IPS-NIHi7 (cell line): ENCODE data around the gene NUDT6.
"Not testable (repeated sequence)": the region's sequence is repeated elsewhere in the genome, so short reads cannot be mapped to it uniquely, and the experiment has no call there.

ENCODE experiments used
- DNase-seq: peaks from one replicate; pipeline ENCODE4 v3.0.0; 2012; ENCODE audit warnings: mixed read lengths; ENCODE audit errors: extremely low spot score

The NUDT6 gene

DNA sequence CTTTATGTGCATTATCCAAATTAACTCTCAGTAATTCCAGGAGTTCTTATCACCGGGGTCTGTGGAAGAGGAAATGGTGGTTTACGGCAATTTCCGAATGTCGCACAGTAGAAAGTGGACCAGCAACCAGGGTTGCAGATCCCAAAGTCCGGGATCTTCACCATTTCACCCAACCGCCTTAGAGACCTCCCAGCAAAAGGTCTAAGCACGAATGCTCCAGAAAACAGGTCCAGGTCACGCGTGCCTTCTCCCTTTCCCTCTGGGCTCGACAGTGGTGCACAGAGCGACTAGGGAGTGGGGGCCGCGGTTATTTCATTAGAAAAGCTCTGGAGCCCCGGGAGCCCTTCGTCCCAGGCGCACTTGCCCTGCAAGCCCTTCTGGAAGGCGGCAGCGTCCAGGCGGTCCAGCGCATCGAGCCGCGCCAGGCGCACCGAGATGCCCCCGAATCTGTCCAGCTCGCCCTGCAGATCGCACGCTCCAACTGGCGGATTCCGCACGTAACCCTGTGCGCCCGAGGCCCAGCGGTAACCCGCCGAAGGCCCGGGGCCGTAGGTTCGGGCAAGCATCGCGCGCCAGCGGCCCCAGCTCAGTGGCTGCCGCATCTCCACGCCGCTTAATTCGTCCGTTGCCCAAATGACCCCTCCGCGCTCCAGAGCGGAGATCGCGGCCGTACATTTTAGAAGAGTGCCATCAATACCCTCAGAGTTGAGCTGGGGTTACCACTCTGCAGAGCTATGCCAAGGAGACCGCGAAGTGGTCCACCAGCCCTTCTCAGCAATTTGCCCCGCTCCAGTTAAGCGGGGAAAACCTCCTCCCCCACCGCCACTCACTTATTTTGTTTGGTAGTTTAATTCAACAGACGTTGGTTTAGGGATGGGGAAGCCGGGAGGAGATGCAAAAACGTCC, at the start of gene NUDT6:
TSS of gene NUDT6 (minus strand) at position 627 of the 906 bp plus-strand sequence. CDS start at position 602, 25 bp downstream.
- peak; percentile 70 for DNase-seq

- DNase-seq, result no peak
These were observed 45.9 kb upstream of the NUDT6 start for GRCh38 chr4:122968227-122968812.

DNA sequence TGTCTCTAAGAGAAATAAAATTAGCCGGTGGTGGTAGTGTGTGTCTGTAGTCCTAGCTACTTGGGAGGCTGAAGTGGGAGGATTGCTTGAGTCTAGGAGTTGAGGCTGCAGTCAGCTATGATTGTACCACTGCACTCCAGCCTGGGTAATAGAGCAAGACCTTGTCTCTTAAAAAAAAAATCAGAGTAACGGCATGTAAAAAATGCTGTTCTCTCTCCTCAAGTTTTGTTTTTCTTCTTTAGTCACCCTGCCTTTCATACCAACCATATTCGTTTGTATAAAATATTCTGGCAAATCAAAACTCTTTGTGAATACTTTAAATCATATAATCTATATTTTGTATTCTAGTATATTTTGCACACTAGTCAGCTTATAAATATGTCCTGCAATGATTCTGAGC, 44.8 kb upstream of the NUDT6 start:
- no peak for DNase-seq

- DNase-seq, result no peak
These were observed 43.8 kb upstream of the NUDT6 start for GRCh38 chr4:122966201-122966600.

DNA sequence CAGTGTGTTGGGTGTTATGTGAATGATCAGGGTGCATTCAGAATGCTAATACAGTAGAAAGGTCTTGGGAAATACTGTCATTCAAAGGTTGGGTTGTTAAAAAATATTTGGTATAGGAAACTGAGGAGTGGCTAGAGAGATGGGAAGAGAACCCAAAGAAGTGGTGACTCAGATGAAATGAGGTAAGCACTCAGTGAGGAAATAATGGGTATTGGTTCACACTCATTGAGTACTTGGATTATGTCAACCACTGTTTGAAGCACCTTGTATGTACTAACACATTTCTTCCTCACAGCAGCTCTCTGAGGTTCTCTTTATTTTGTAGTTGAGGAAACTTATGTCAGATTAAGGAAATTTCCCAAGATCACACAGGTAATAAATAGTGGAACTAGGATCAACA, 40.8 kb upstream of the NUDT6 start:
- DNase-seq, result no peak

GRCh38 chr4:122960611-122961000, 38.2 kb upstream of the NUDT6 start:
- DNase-seq, result no peak

DNA sequence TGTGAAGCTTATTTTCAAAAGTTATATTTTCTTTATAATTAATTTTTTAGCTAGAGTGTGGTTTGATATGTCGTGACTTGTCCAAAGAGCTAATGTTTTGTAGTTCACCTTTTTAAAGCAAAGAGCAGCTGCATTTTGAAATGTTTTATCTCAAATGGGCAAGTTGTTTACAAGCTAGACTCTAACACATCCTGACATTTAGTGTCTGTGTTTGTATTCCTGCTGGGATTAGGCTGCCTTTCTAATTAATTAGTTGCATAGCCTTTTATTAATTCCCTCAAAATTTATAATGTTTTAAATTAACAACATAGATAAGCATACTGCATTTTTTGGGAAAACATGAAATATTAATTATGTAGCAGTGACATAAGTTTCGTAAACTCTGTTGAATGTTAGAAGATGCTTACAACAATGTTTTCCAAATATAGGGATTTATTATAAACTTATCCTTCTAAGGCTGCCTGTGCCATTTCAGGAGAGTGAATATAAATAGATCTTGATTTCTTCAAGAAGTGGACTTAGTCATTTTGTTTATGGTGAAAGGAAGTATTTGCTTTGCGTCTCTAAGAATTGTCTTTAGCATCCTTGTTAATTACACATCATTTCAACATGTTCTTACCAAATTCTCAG, 37.7 kb upstream of the NUDT6 start:
- no peak for DNase-seq

- no peak for DNase-seq
These were observed 37.0 kb upstream of the NUDT6 start for GRCh38 chr4:122959441-122959840.

DNA sequence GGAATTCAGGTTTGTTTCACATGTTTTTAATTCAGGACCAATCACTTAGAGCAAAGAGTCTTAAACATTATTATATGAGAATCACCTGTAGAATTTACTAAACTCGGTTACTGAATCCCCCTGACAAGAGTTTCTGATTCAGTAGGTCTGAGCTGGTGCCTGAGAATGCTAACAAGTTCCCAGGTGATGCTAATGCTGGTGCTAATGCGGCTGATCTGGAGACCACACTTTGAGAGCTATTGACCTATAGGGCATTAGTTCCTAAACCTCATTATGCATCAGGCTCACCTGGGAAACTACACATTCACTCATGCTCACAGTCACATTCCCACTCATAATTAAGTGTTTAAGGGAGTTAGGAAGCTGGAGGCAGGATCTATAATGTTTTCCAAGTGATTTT, 36.1 kb upstream of the NUDT6 start:
- no peak for DNase-seq

GRCh38 chr4:122953924-122954323, 31.5 kb upstream of the NUDT6 start:
- DNase-seq, result peak; percentile 13

GRCh38 chr4:122952028-122952427, 29.6 kb upstream of the NUDT6 start:
- no peak for DNase-seq

DNA sequence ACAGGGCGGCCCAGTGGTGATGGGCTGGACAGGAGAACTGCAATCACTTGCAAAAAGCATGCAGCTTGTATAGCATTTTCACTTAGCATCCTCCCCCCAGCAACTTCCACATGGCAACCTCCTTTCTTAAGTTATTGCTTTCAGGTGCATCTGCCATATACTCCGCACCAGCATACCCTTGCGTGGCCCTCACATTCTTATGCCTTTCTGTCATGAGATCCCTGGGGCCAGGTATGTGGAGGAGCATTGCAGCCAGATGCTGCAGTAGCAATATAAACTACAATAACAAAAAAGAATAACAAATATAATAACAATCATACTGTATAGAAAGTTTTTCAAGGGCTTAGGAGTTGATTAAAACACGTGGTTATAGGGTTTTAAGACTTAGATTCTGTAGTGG, 26.3 kb upstream of the NUDT6 start:
- no peak for DNase-seq

- DNase-seq, result no peak
These were observed 23.7 kb upstream of the NUDT6 start for GRCh38 chr4:122946142-122946541.

DNA sequence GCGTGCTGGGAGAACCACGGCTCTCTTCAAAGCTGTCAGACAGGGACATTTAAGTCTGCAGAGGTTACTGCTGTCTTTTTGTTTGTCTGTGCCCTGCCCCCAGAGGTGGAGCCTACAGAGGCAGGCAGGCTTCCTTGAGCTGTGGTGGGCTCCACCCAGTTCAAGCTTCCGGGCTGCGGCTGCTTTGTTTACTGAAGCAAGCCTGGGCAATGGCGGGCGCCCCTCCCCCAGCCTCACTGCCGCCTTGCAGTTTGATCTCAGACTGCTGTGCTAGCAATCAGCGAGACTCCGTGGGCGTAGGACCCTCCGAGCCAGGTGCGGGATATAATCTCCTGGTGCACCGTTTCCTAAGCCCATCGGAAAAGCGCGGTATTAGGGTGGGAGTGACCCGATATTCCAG, 22.7 kb upstream of the NUDT6 start:
- DNase-seq, result not testable (repeated sequence)

GRCh38 chr4:122932763-122933162, 10.4 kb upstream of the NUDT6 start:
- no peak for DNase-seq

DNA sequence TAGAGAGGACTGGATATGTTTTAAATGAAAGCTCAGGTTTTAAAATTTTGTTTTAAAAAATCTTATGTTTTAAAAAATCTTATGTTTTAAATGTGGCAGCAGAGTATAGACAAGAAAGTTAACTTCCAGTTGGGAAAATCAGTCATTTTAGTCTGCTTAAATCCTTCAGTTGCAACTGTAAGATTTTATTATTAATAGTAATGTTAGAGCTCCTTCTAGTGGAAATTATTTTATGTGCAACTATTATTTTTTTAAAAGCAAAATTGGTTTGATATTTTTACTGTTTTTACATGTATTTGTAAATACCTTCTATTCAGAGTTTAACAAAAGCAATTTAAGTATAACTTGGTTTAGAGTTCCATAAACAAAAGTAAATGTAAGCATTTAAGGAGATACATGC, 8.5 kb upstream of the NUDT6 start:
- no peak for DNase-seq

- no peak for DNase-seq
These were observed 6.5 kb upstream of the NUDT6 start for GRCh38 chr4:122928930-122929329.

GRCh38 chr4:122922877-122923511, 597 bp upstream of the NUDT6 start:
- DNase-seq, result peak; percentile 86

GRCh38 chr4:122921300-122921699, 1.1 kb downstream of the NUDT6 start:
- DNase-seq, result no peak

- no peak for DNase-seq
These were observed 1.9 kb downstream of the NUDT6 start for GRCh38 chr4:122920473-122920872.

DNA sequence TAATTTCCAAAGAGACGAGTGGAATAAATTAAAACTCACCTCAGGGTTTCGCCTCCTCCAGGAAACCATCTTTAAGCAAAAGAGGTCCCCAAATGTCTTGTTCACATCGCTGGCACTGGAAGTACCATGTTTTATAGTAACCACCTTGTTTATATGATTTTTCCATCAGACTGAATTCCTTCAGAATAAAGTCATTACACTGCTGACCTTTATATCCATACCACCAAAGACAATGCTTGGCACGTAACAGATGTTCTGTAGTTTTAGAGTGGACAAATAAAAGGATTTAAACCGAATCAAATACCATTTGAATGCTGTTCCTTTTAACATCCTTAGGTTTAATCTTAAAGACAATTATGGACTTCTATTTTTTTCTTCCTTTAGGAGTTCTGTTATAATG, 4.7 kb downstream of the NUDT6 start:
- DNase-seq, result no peak

- no peak for DNase-seq
These were observed 7.5 kb downstream of the NUDT6 start for GRCh38 chr4:122914938-122915337.
